Tibial nerve (tissue), 3 donors: ENCODE data around the gene NFKBIA.
"Not testable (repeated sequence)": the region's sequence is repeated elsewhere in the genome, so short reads cannot be mapped to it uniquely, and the experiment has no call there.

Experiments
- POLR2A ChIP-seq, 2 donors: fragments of 450-650 bp; IDR thresholded peaks; one replicate each; pipeline ENCODE4 v1.6.1; 2017; ENCODE audit warnings: antibody characterized with exemption in 2 of 2, mild to moderate bottlenecking in 2 of 2, moderate library complexity in 2 of 2
- TF ChIP-seq, protein P1 (sequence below), 5 experiments: fragments of 200-600 bp in 3 of 5; fragments of 450-650 bp in 2 of 5; sonication (generic) in 3 of 5; IDR thresholded peaks; one replicate each; pipeline ENCODE4 v1.5.1; 2016 to 2019; ENCODE audit warnings: antibody characterized with exemption in 5 of 5, mild to moderate bottlenecking in 3 of 5, moderate library complexity in 2 of 5

DNA sequence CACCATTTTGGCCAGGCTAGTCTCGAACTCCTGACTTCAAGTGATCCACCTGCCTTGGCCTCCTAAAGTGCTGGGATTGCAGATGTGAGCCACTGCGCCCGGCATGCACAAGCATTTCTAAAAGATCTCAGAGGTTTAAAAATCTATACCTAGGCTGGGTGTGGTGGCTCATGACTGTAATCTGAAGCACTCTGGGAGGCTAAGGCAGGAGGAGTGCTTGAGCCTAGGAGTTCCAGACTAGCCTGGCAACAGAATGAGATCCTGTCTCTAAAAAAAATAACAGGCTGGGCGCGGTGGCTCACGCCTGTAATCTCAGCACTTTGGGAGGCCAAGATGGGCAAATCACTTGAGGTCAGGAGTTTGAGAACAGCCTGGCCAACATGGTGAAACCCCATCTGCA is 49.3 kb downstream of the NFKBIA start:
- not testable (repeated sequence) for TF ChIP-seq POLR2A (IDR thresholded peaks at IDR 0.05)
- TF ChIP-seq, protein P1, sequence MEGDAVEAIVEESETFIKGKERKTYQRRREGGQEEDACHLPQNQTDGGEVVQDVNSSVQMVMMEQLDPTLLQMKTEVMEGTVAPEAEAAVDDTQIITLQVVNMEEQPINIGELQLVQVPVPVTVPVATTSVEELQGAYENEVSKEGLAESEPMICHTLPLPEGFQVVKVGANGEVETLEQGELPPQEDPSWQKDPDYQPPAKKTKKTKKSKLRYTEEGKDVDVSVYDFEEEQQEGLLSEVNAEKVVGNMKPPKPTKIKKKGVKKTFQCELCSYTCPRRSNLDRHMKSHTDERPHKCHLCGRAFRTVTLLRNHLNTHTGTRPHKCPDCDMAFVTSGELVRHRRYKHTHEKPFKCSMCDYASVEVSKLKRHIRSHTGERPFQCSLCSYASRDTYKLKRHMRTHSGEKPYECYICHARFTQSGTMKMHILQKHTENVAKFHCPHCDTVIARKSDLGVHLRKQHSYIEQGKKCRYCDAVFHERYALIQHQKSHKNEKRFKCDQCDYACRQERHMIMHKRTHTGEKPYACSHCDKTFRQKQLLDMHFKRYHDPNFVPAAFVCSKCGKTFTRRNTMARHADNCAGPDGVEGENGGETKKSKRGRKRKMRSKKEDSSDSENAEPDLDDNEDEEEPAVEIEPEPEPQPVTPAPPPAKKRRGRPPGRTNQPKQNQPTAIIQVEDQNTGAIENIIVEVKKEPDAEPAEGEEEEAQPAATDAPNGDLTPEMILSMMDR (IDR thresholded peaks at IDR 0.05) = not testable (repeated sequence)
